HCT116 (cell line): ENCODE measurements around the gene KLK15.

Source experiments
- CEBPB ChIP-seq: IDR thresholded peaks from 2 replicates; pipeline ENCODE4 v1.6.1; 2012; ENCODE audit warnings: low read depth
- CTCF ChIP-seq, 3 experiments: fragments of 200-600 bp in 1 of 3; sonication (generic) in 1 of 3; IDR thresholded peaks in 2 of 3; conservative IDR thresholded peaks in 1 of 3; 2 replicates each; pipeline ENCODE4 v1.5.1; 2012 to 2017; ENCODE audit warnings: low read depth in 2 of 3, low read length in 2 of 3, antibody characterized with exemption in 1 of 3, borderline replicate concordance in 1 of 3, control low read depth in 1 of 3, mild to moderate bottlenecking in 1 of 3, mixed read lengths in 1 of 3, mixed run types in 1 of 3, moderate library complexity in 1 of 3; ENCODE audit not compliant: insufficient read depth in 1 of 3
- EZH2 ChIP-seq: fragments of 200-600 bp; sonication (generic); IDR thresholded peaks from 2 replicates; pipeline ENCODE4 v1.6.1; 2017; ENCODE audit warnings: antibody characterized with exemption, mixed run types
- POLR2A ChIP-seq: IDR thresholded peaks from 2 replicates; pipeline ENCODE4 v1.7.0; 2011; ENCODE audit warnings: borderline replicate concordance; ENCODE audit not compliant: insufficient read depth, insufficient read length; ENCODE audit errors: extremely low read depth
- RAD21 ChIP-seq: IDR thresholded peaks from 2 replicates; pipeline ENCODE4 v1.6.1; 2012; ENCODE audit warnings: low read depth, mild to moderate bottlenecking

GRCh38 chr19:50842130-50842529, 8.8 kb upstream of the KLK15 start:
- no peak for TF ChIP-seq CTCF (IDR thresholded peaks at IDR 0.05 in 2 of 3, conservative IDR thresholded peaks at IDR 0.05 in 1 of 3; ENCODE audit: borderline replicate concordance in 1 of 3, insufficient read depth in 1 of 3, low read depth in 2 of 3, low read length in 2 of 3)
- no peak for TF ChIP-seq EZH2
- no peak for TF ChIP-seq POLR2A
- no peak for TF ChIP-seq CEBPB
- no peak for TF ChIP-seq RAD21
